ENCODE results near the gene MED31.

GRCh38 chr17:6675201-6675825, 23.9 kb upstream of the MED31 start:
- TF ChIP-seq POLR2AphosphoS5 (IDR thresholded peaks at IDR 0.05; ENCODE audit: insufficient read depth, low read depth, low read length) (no peak), MAX (IDR thresholded peaks at IDR 0.05; ENCODE audit: insufficient read depth, insufficient read length) (no peak), POLR2A (IDR thresholded peaks at IDR 0.05; ENCODE audit: low read depth, low read length) (no peak), JUN (IDR thresholded peaks at IDR 0.05; ENCODE audit: borderline replicate concordance, insufficient read depth, insufficient read length, low read depth) (no peak)

All from endothelial cell of umbilical vein (primary cell).